Astrocyte of the hippocampus (primary cell): Measurements from ENCODE around the gene SYNGR1.

Experiments used
- DNase-seq: peaks from one replicate; pipeline ENCODE4 v3.0.0; 2011; ENCODE audit warnings: low read depth, low spot score

SYNGR1 gene

GRCh38 chr22:39430576-39431150 is 80.9 kb downstream of the SYNGR1 start:
- DNase-seq, result no peak

DNA sequence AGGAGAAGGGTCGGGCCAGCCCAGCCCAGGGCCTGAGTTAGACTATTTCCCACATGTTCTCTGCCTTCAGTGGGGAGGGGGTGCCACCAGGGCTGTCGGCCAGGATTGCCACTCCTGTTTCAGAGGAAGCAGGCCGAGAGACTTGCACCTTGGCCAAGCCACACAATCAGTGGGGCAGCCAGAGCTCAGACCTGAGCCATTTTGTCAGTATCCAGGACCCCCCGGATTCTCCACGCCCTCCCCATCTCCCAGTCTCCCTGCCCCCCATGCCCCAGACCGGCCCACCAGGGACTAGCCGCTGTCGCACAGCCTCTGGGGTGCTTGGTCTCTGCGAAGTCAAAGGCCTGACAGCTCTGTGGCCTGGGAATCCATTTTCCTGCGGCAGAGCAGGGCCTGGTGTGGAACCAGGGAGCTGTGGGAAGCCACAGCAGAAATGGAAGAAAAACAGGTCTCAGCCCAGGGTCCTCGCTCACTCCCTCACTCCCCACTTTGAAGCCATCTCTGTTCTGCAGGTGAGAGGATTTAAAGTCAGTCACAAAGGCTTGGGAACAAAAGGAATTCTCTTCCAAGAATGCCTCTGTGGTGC is 81.5 kb downstream of the SYNGR1 start:
- no peak for DNase-seq

DNA sequence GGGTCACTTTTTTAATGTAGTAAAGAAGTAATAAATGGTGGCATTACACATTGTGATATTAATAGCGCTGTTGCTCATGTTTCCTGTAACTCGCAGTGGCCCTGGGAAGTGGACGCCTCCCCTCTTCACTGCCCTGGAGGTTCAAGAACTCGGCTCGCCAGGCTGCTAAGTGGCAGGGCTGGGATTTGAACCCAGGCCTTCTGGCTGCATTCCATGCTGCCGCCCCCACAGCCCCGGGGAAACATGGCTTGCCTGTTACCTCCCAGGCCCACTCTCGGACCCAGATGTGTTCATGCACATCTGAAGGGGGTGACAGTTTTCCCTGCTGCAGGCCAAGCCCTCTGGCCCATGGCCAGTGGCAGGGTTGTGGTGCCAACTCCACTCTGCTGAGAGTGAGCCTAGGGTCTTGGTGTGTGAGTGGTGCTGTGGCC is 82.0 kb downstream of the SYNGR1 start:
- DNase-seq, result no peak

GRCh38 chr22:39432361-39432811 is 82.6 kb downstream of the SYNGR1 start:
- DNase-seq, result no peak

- no peak for DNase-seq
These were observed 83.9 kb downstream of the SYNGR1 start for GRCh38 chr22:39433476-39434242.

DNA sequence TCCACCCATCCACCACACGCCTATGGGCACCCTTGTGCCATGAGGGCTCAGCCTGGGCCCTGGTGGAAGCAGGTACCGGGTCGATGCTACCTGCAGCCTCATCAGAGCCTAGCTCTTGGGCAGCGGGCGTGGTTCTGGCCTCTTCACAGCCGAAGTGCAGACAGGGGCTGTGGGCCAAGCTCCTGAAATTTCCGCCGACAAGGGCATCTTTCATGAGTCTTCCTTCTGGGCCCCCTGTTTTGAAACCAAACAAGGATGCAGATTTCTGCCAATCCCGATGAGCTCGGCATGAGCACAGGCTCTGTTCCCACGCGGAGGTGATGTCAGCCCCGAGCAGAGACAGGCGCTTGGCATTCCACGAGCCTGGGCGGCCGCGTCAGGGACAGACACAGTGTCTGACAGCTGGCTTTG is 84.5 kb downstream of the SYNGR1 start:
- peak; percentile 17 for DNase-seq

- DNase-seq, result no peak
These were observed 84.9 kb downstream of the SYNGR1 start for GRCh38 chr22:39434721-39435120.
